HEK293 (cell line): ENCODE data around the gene C16orf78.

Experiments
- CTCF ChIP-seq: fragments of 450-650 bp; formaldehyde crosslinking; IDR thresholded peaks from 2 replicates; pipeline ENCODE4 v1.5.1; 2016; ENCODE audit warnings: missing biosample characterization, missing genetic modification characterization
- YY1 ChIP-seq: fragments of 450-650 bp; formaldehyde crosslinking; IDR thresholded peaks from 2 replicates; pipeline ENCODE4 v1.5.1; 2018; ENCODE audit warnings: missing biosample characterization, missing genetic modification characterization
- ZBTB44 ChIP-seq: fragments of 450-650 bp; IDR thresholded peaks from 2 replicates; pipeline ENCODE4 v1.5.1; 2018; ENCODE audit warnings: missing biosample characterization, mild to moderate bottlenecking, missing genetic modification characterization
- ZFP3 ChIP-seq: fragments of 450-650 bp; formaldehyde crosslinking; IDR thresholded peaks from 2 replicates; pipeline ENCODE4 v1.5.1; 2016; ENCODE audit warnings: low read depth, missing biosample characterization, missing genetic modification characterization
- ZNF24 ChIP-seq: fragments of 450-650 bp; formaldehyde crosslinking; IDR thresholded peaks from 2 replicates; pipeline ENCODE4 v1.5.1; 2016; ENCODE audit warnings: missing biosample characterization, missing genetic modification characterization
- ZNF362 ChIP-seq: fragments of 450-650 bp; formaldehyde crosslinking; IDR thresholded peaks from 2 replicates; pipeline ENCODE4 v1.5.1; 2016; ENCODE audit warnings: missing biosample characterization, missing genetic modification characterization
- ZNF398 ChIP-seq: fragments of 450-650 bp; formaldehyde crosslinking; IDR thresholded peaks from 2 replicates; pipeline ENCODE4 v1.5.1; 2017; ENCODE audit warnings: missing biosample characterization, missing genetic modification characterization
- ZNF600 ChIP-seq: fragments of 450-650 bp; formaldehyde crosslinking; IDR thresholded peaks from 2 replicates; pipeline ENCODE4 v1.5.1; 2016; ENCODE audit warnings: missing biosample characterization, missing genetic modification characterization
- ZNF654 ChIP-seq: fragments of 450-650 bp; formaldehyde crosslinking; IDR thresholded peaks from 2 replicates; pipeline ENCODE4 v1.5.1; 2016; ENCODE audit warnings: low read depth, missing biosample characterization, missing genetic modification characterization
- ZNF670 ChIP-seq: fragments of 450-650 bp; formaldehyde crosslinking; IDR thresholded peaks from 2 replicates; pipeline ENCODE4 v1.5.1; 2016; ENCODE audit warnings: missing biosample characterization, missing genetic modification characterization, low read depth
- ZNF777 ChIP-seq: fragments of 450-650 bp; formaldehyde crosslinking; IDR thresholded peaks from 2 replicates; pipeline ENCODE4 v1.5.1; 2017; ENCODE audit warnings: missing biosample characterization, missing genetic modification characterization, borderline replicate concordance

GRCh38 chr16:49332589-49333258 lies 40.9 kb upstream of the C16orf78 start:
- TF ChIP-seq CTCF (tag by site-specific recombination) (no peak), ZFP3 (tag by site-specific recombination) (no peak), ZNF24 (no peak), YY1 (no peak), ZNF600 (no peak), ZNF777 (tag by site-specific recombination) (no peak), ZNF362 (tag by site-specific recombination) (no peak), ZBTB44 (tag by site-specific recombination) (no peak), ZNF398 (tag by site-specific recombination) (no peak), ZNF670 (tag by site-specific recombination) (no peak), ZNF654 (tag by site-specific recombination) (no peak)
